ENCODE results near the gene SMPD2.

The SMPD2 gene

GRCh38 chr6:109440331-109441068 lies at the start of gene SMPD2, which contains the start of gene PPIL6:
TSS of gene SMPD2 (plus strand) at chr6:109440724. CDS start at chr6:109441122, 398 bp downstream.
TSS of gene PPIL6 (minus strand) at chr6:109440628. CDS start at chr6:109440590, 38 bp downstream.
- DNase-seq (ENCODE audit: low read depth in 2 of 2) = peak; percentile 67 to 73

GRCh38 chr6:109393157-109393885 lies 47.2 kb upstream of the SMPD2 start:
- DNase-seq (ENCODE audit: low read depth in 2 of 2) = no peak

- DNase-seq (ENCODE audit: low read depth in 2 of 2) = no peak
These were observed 46.6 kb upstream of the SMPD2 start for GRCh38 chr6:109393886-109394281.

- no peak for DNase-seq (ENCODE audit: low read depth in 2 of 2)
These were observed 44.3 kb upstream of the SMPD2 start for GRCh38 chr6:109396046-109396718.

- no peak for DNase-seq (ENCODE audit: low read depth in 2 of 2)
These were observed 43.5 kb upstream of the SMPD2 start for GRCh38 chr6:109397020-109397419.

GRCh38 chr6:109406196-109406595 lies 34.3 kb upstream of the SMPD2 start:
- no peak for DNase-seq (ENCODE audit: low read depth in 2 of 2)

- no peak for DNase-seq (ENCODE audit: low read depth in 2 of 2)
These were observed 29.5 kb upstream of the SMPD2 start for GRCh38 chr6:109411034-109411433.

- no peak for DNase-seq (ENCODE audit: low read depth in 2 of 2)
These were observed 22.9 kb upstream of the SMPD2 start for GRCh38 chr6:109417646-109418045.

- no peak for DNase-seq (ENCODE audit: low read depth in 2 of 2)
These were observed 19.8 kb upstream of the SMPD2 start for GRCh38 chr6:109420751-109421150.

- DNase-seq (ENCODE audit: low read depth in 2 of 2) = no peak
These were observed 19.3 kb upstream of the SMPD2 start for GRCh38 chr6:109421184-109421583.

GRCh38 chr6:109424946-109425345 lies 15.6 kb upstream of the SMPD2 start:
- DNase-seq (ENCODE audit: low read depth in 2 of 2) = no peak

- no peak for DNase-seq (ENCODE audit: low read depth in 2 of 2)
These were observed 11.5 kb upstream of the SMPD2 start for GRCh38 chr6:109428889-109429477.

GRCh38 chr6:109429496-109429895 lies 11.0 kb upstream of the SMPD2 start:
- DNase-seq (ENCODE audit: low read depth in 2 of 2) = no peak

- no peak for DNase-seq (ENCODE audit: low read depth in 2 of 2)
These were observed 6.1 kb upstream of the SMPD2 start for GRCh38 chr6:109434456-109434855.

GRCh38 chr6:109436041-109436440 lies 4.5 kb upstream of the SMPD2 start:
- no peak for DNase-seq (ENCODE audit: low read depth in 2 of 2)

GRCh38 chr6:109441069-109441816 lies 719 bp downstream of the SMPD2 start:
- no peak for DNase-seq (ENCODE audit: low read depth in 2 of 2)

- DNase-seq (ENCODE audit: low read depth in 2 of 2) = no peak
These were observed 1.9 kb downstream of the SMPD2 start for GRCh38 chr6:109442393-109442924.

GRCh38 chr6:109443425-109443950 lies 3.0 kb downstream of the SMPD2 start:
- DNase-seq (ENCODE audit: low read depth in 2 of 2) = no peak

- no peak for DNase-seq (ENCODE audit: low read depth in 2 of 2)
These were observed 4.9 kb downstream of the SMPD2 start for GRCh38 chr6:109445382-109445781.

GRCh38 chr6:109446072-109446471 lies 5.5 kb downstream of the SMPD2 start:
- no peak for DNase-seq (ENCODE audit: low read depth in 2 of 2)

GRCh38 chr6:109446541-109446940 lies 6.0 kb downstream of the SMPD2 start:
- no peak for DNase-seq (ENCODE audit: low read depth in 2 of 2)
